PFSK-1 (cell line): ENCODE results near the gene C17orf107.

Experiments used
- FOXP2 ChIP-seq: optimal IDR thresholded peaks from 2 replicates; pipeline ENCODE3; 2011; ENCODE audit warnings: borderline replicate concordance, control low read depth, inconsistent platforms; ENCODE audit not compliant: insufficient read depth; ENCODE audit errors: extremely low read length, extremely low read depth
- POLR2AphosphoS5 ChIP-seq: IDR thresholded peaks from 2 replicates; pipeline ENCODE4 v1.6.1; 2012; ENCODE audit warnings: low read depth, mild to moderate bottlenecking, control low read depth, low read length, moderate library complexity
- SIN3A ChIP-seq: IDR thresholded peaks from 2 replicates; pipeline ENCODE4 v1.6.1; 2012; ENCODE audit warnings: mild to moderate bottlenecking, low read length, moderate library complexity, borderline replicate concordance; ENCODE audit not compliant: insufficient read depth
- TAF1 ChIP-seq: IDR thresholded peaks from 2 replicates; pipeline ENCODE4 v1.6.1; 2012; ENCODE audit warnings: low read length, control low read depth, borderline replicate concordance; ENCODE audit not compliant: insufficient read depth
- TF ChIP-seq, protein P1 (sequence below), 2 experiments: IDR thresholded peaks; 2 replicates each; pipeline versions ENCODE4 v1.6.1 to v1.8.0; 2011 to 2012; ENCODE audit warnings: low read depth in 2 of 2, low read length in 2 of 2, control low read depth in 1 of 2, inconsistent platforms in 1 of 2, mild to moderate bottlenecking in 1 of 2, moderate library complexity in 1 of 2; ENCODE audit not compliant: insufficient read depth in 1 of 2

Gene C17orf107

DNA sequence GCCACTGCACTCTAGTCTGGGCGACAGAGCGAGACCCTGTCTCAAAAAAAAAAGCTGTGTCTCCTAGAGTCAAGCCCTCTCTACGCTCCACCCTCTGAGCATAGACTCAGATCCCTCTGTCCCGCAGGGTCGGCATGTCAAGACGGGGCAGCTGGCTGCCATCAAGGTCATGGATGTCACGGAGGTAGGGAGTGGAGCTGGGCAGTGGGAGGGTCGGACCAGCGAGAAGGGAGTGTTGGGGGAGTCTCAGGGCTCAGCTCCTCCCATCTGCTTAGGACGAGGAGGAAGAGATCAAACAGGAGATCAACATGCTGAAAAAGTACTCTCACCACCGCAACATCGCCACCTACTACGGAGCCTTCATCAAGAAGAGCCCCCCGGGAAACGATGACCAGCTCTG lies 18.5 kb upstream of the C17orf107 start:
- TF ChIP-seq, protein P1, sequence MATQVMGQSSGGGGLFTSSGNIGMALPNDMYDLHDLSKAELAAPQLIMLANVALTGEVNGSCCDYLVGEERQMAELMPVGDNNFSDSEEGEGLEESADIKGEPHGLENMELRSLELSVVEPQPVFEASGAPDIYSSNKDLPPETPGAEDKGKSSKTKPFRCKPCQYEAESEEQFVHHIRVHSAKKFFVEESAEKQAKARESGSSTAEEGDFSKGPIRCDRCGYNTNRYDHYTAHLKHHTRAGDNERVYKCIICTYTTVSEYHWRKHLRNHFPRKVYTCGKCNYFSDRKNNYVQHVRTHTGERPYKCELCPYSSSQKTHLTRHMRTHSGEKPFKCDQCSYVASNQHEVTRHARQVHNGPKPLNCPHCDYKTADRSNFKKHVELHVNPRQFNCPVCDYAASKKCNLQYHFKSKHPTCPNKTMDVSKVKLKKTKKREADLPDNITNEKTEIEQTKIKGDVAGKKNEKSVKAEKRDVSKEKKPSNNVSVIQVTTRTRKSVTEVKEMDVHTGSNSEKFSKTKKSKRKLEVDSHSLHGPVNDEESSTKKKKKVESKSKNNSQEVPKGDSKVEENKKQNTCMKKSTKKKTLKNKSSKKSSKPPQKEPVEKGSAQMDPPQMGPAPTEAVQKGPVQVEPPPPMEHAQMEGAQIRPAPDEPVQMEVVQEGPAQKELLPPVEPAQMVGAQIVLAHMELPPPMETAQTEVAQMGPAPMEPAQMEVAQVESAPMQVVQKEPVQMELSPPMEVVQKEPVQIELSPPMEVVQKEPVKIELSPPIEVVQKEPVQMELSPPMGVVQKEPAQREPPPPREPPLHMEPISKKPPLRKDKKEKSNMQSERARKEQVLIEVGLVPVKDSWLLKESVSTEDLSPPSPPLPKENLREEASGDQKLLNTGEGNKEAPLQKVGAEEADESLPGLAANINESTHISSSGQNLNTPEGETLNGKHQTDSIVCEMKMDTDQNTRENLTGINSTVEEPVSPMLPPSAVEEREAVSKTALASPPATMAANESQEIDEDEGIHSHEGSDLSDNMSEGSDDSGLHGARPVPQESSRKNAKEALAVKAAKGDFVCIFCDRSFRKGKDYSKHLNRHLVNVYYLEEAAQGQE (IDR thresholded peaks at IDR 0.05; ENCODE audit: insufficient read depth in 1 of 2, low read depth in 2 of 2, low read length in 2 of 2) = no peak
- TF ChIP-seq POLR2AphosphoS5 (no peak), TAF1 (no peak), SIN3A (no peak), FOXP2 (no peak)

DNA sequence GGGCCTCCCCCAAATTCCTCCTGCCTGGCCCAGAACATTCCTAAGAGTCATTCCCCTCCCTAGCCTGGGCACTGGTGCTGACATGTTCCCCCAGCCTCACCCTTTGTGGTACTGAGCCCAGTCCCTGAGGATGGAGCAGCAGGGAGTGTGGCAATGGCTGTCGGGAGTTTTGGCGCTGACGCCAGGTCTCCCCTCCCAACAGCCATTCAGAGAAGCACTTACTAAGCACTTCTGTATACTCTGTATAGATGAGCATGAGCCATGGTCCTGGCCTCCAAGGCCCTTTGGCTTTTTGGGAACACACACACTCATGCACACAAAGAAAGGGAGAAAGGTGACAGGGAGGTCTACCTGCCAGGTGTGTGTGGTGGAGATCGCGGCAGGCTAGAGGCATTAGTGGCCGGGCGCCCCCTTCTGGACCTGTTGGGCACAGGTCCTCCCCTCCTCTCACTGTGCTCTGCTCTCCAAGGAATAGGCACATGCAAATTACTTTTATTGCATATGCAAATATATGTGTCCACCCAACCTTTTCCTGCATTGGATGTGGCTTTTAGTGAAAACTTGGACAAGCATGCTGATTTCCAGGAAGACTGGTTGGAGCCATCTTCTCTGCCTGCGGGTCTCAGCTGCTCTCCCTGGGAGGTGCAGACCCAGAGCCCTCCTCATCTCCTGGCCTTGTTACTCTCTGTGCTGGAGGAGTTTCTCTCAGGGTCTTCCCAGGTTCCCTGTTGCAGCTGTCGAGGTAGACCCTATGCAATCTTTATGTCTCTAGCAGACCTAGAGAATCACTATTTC lies 17.4 kb upstream of the C17orf107 start:
- TF ChIP-seq, protein P1 (IDR thresholded peaks at IDR 0.05; ENCODE audit: insufficient read depth in 1 of 2, low read depth in 2 of 2, low read length in 2 of 2) = no peak
- TF ChIP-seq POLR2AphosphoS5 = no peak
- no peak for TF ChIP-seq SIN3A
- no peak for TF ChIP-seq FOXP2
- no peak for TF ChIP-seq TAF1

DNA sequence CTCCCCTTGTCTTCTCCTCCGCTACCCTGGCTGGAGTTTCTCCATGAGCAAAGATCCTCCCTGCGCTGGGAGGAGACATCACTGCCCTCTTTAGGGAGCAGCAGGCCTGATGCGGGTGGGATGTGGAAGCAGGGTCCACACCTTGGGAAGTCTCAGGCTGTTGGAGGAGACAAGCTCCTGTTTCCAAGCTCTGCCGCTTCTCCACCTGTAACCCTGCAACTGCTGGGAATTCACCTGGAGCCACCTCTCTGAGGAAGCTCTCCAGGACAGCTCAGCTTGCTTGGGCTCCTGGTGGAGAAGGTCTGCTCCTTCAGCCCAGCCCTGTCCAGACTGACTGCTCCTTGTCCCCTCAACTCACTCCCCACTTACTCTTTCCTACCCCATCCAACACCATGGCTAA lies 14.8 kb upstream of the C17orf107 start:
- TF ChIP-seq POLR2AphosphoS5 = no peak
- TF ChIP-seq, protein P1 (IDR thresholded peaks at IDR 0.05; ENCODE audit: insufficient read depth in 1 of 2, low read depth in 2 of 2, low read length in 2 of 2) = no peak
- TF ChIP-seq SIN3A = no peak
- TF ChIP-seq TAF1 = no peak
- no peak for TF ChIP-seq FOXP2

DNA sequence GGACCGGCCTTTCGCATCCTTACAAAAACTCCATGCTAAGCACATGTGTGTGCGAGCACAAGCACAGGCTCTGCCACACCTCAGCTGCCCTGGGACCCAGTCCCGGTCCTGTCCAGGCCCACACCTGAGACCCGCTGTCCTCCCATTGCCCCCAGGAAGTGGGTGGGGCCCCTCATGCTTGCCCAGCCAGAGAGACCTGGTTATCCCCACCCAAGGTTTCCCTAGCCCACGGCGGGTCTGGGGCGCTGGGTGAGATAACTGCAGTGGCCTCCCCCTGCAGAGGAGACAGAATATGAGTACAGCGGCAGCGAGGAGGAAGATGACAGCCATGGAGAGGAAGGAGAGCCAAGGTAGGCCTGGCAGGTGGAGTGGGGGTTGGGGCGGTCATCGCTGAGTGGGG lies 12.5 kb upstream of the C17orf107 start:
- no peak for TF ChIP-seq FOXP2

DNA sequence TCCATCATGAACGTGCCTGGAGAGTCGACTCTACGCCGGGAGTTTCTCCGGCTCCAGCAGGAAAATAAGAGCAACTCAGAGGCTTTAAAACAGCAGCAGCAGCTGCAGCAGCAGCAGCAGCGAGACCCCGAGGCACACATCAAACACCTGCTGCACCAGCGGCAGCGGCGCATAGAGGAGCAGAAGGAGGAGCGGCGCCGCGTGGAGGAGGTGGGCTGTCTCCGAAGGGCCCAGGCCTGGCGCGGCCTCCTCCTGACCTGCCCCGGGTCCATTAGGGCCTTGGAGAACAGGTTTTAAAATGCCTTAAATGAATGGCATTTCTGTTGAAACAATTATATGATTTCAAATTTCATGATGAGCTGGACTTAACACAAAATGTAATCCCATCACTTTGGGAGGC lies 11.8 kb upstream of the C17orf107 start:
- TF ChIP-seq TAF1 (no peak), POLR2AphosphoS5 (no peak), FOXP2 (no peak), SIN3A (no peak)
- TF ChIP-seq, protein P1 (IDR thresholded peaks at IDR 0.05; ENCODE audit: insufficient read depth in 1 of 2, low read depth in 2 of 2, low read length in 2 of 2) = no peak
